Transverse colon (tissue), 4 donors: ENCODE results near the gene ZC3H8. TPM values are rescaled to one million over a fixed set of nuclear protein-coding genes. Genes with fewer than 3 reads are reported as not detected.

Source experiments
- DNase-seq: peaks from one replicate; pipeline ENCODE4 v3.0.0-alpha.2; 2019
- H3K27ac ChIP-seq, 4 donors: fragments of 200-600 bp; sonication (generic); 2 replicates each; pipeline ENCODE4 v1.5.1; 2016 to 2018; ENCODE audit warnings: inconsistent platforms in 4 of 4
- H3K27me3 ChIP-seq: fragments of 200-600 bp; sonication (generic); 2 replicates; pipeline ENCODE4 v1.5.1; 2017; ENCODE audit warnings: inconsistent platforms
- H3K36me3 ChIP-seq, 4 donors: fragments of 200-600 bp; sonication (generic); 2 replicates each; pipeline ENCODE4 v1.5.1; 2017 to 2019; ENCODE audit warnings: inconsistent platforms in 4 of 4
- H3K4me1 ChIP-seq, 4 donors: fragments of 200-600 bp; sonication (generic); 2 replicates each; pipeline ENCODE4 v1.5.1; 2017 to 2020; ENCODE audit warnings: inconsistent platforms in 4 of 4
- H3K4me3 ChIP-seq, 4 donors: fragments of 200-600 bp; sonication (generic); 1 replicate in 1 of 4; 2 replicates in 3 of 4; pipeline versions ENCODE4 v1.5.1 to v1.6.1; 2017 to 2019; ENCODE audit warnings: inconsistent platforms in 4 of 4
- H3K9me3 ChIP-seq, 2 donors: fragments of 200-600 bp; sonication (generic); 2 replicates each; pipeline ENCODE4 v1.5.1; 2017 to 2019; ENCODE audit warnings: inconsistent platforms in 2 of 2
- EP300 ChIP-seq: sonication (generic); formaldehyde crosslinking; IDR thresholded peaks from one replicate; pipeline ENCODE4 v1.6.1; 2017; ENCODE audit warnings: antibody characterized with exemption, low read depth
- POLR2A ChIP-seq: fragments of 450-650 bp; IDR thresholded peaks from one replicate; pipeline ENCODE4 v1.6.1; 2016; ENCODE audit warnings: antibody characterized with exemption, mild to moderate bottlenecking, moderate library complexity
- POLR2AphosphoS5 ChIP-seq, 3 donors: sonication (generic); formaldehyde crosslinking; IDR thresholded peaks; one replicate each; pipeline ENCODE4 v1.6.1; 2016; ENCODE audit warnings: antibody characterized with exemption in 3 of 3
- WGBS, 2 donors: methylation state at CpG; one replicate each; pipeline ENCODE4 v1.1.5; 2018; ENCODE audit warnings: low coverage in 1 of 2; 5-methylcytosine and 5-hydroxymethylcytosine counted together
- in situ Hi-C, 4 donors: fragments of 200-750 bp; cut with MboI; loops; one replicate each; pipeline versions ENCODE4 v1.15.0 to v1.15.1; 2017; ENCODE audit warnings: low sequenced_read_pairs in 3 of 4, low pct_ligation_motif_present in 1 of 4, low pct_unique_long_range_greater_than_20kb in 1 of 4
- intact Hi-C: fragments of 100-400 bp; cut with DNase I; formaldehyde crosslinking; loops from one replicate; pipeline ENCODE4 v1.15.1; 2023; ENCODE audit warnings: low total_unique reads
- total RNA-seq, 4 donors: library from RNA; depleted of rRNA; stranded (reverse); fragments of >200 nt; gene quantifications; one replicate each; pipeline ENCODE4 v1.1.0, GENCODE V29; 2016
- TF ChIP-seq, protein P1 (sequence below), 5 experiments: fragments of 200-600 bp in 3 of 5; fragments of 450-650 bp in 2 of 5; sonication (generic) in 3 of 5; IDR thresholded peaks; 1 replicate in 2 of 5; 2 replicates in 3 of 5; pipeline ENCODE4 v1.5.1; 2016 to 2017; ENCODE audit warnings: antibody characterized with exemption in 5 of 5, inconsistent platforms in 3 of 5, mild to moderate bottlenecking in 2 of 5, moderate library complexity in 1 of 5

The ZC3H8 gene
- total RNA-seq, 4 donors from 2014 or later, result 1.6 to 83.2 (median 12.1) TPM

DNA sequence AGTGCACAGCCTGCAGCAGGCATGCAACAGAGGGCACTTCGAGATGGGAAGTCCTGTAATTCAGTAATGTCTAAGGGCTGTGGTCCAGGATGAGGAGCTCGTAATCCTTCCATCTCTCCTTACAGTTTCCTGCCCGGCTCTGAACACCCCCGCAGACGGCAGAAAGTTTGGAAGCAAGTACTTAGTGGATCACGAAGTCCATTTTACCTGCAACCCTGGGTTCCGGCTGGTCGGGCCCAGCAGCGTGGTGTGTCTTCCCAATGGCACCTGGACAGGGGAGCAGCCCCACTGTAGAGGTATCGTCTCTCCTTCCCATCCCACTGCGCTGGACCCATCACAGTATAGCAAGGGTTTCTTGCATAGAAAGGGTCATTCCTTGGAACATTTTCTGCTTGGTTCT lies 90.0 kb downstream of the ZC3H8 start:
- in situ Hi-C loops, result no loop called here
- no peaks in the 10 kb centered on the region for H3K36me3 ChIP-seq
- intact Hi-C loops, result no loop called here
- no peak overlapping the region for H3K27ac ChIP-seq
- DNase-seq, result no peak
- TF ChIP-seq POLR2A (no peak), EP300 (no peak), POLR2AphosphoS5 (IDR thresholded peaks at IDR 0.05) (no peak)
- TF ChIP-seq, protein P1, sequence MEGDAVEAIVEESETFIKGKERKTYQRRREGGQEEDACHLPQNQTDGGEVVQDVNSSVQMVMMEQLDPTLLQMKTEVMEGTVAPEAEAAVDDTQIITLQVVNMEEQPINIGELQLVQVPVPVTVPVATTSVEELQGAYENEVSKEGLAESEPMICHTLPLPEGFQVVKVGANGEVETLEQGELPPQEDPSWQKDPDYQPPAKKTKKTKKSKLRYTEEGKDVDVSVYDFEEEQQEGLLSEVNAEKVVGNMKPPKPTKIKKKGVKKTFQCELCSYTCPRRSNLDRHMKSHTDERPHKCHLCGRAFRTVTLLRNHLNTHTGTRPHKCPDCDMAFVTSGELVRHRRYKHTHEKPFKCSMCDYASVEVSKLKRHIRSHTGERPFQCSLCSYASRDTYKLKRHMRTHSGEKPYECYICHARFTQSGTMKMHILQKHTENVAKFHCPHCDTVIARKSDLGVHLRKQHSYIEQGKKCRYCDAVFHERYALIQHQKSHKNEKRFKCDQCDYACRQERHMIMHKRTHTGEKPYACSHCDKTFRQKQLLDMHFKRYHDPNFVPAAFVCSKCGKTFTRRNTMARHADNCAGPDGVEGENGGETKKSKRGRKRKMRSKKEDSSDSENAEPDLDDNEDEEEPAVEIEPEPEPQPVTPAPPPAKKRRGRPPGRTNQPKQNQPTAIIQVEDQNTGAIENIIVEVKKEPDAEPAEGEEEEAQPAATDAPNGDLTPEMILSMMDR (IDR thresholded peaks at IDR 0.05), result no peak
- no peak overlapping the region for H3K4me3 ChIP-seq
- H3K27me3 ChIP-seq, result no peaks in the 10 kb centered on the region
- no peaks in the 10 kb centered on the region for H3K4me1 ChIP-seq
- 91 to 96% methylated on average over 9 to 11 of the region's 11 CpGs for WGBS, 2 donors
- H3K9me3 ChIP-seq, result no peaks in the 10 kb centered on the region

DNA sequence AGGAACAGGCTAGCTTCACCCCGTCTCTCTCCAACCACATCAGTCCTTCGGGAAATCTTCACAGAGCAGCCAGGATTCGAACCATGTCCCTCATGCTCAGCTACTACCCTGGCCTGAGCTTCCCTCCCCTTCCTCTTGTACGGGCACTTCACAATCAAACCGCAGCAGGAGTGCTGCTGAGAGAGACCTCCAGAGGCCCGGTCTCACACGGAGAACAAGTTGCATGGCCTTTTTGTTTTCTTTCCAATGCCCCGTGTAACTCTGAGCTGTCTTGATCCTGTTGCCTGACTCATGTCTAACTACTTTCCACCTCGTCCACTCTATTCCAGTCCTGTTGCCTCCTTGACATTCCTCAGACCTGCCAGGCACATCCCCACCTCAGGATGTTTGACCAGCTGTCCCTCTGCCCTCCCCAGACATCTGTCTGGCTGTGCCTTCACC lies 91.3 kb downstream of the ZC3H8 start:
- Histone ChIP-seq H3K27me3 (no peaks in the 10 kb centered on the region), H3K4me3 (no peak overlapping the region), H3K36me3 (no peaks in the 10 kb centered on the region), H3K9me3 (no peaks in the 10 kb centered on the region), H3K27ac (no peak overlapping the region), H3K4me1 (no peaks in the 10 kb centered on the region)
- TF ChIP-seq EP300, result no peak
- TF ChIP-seq, protein P1 (IDR thresholded peaks at IDR 0.05), result no peak
- TF ChIP-seq POLR2A, result no peak
- no peak for TF ChIP-seq POLR2AphosphoS5 (IDR thresholded peaks at IDR 0.05)
- in situ Hi-C loops (no loop called here), intact Hi-C loops (no loop called here)
- no peak for DNase-seq
- 86% methylated on average over 9 of the region's 9 CpGs; no CpG with 5 or more reads in 1 of the 2 donors for WGBS, 2 donors

DNA sequence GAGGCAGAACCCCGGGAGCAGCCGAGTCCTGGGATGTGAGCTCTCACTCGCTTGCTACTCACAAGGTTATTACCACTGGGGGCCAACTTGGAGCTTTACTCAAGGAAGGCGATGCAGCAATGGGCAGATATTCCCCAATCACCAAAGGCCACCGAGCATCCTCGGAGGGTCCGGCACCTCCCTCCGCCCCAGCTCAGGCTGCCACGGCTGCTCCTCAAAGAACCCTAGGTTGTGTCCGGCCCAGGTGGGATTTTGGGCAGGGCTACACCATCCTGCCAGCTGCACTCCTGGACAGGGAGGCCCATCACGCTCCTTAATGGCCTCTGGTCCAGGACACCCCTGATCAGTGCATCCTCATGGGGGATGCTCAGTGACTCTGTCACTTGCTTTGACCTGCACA lies 91.9 kb downstream of the ZC3H8 start:
- TF ChIP-seq POLR2AphosphoS5 (IDR thresholded peaks at IDR 0.05), result no peak
- TF ChIP-seq POLR2A, result no peak
- TF ChIP-seq, protein P1 (IDR thresholded peaks at IDR 0.05), result no peak
- DNase-seq, result no peak
- Histone ChIP-seq H3K4me3 (no peak overlapping the region), H3K36me3 (no peaks in the 10 kb centered on the region), H3K9me3 (no peaks in the 10 kb centered on the region), H3K27me3 (no peaks in the 10 kb centered on the region), H3K27ac (no peak overlapping the region), H3K4me1 (no peaks in the 10 kb centered on the region)
- 92 to 100% methylated on average over 4 to 11 of the region's 11 CpGs for WGBS, 2 donors
- in situ Hi-C loops, result no loop called here
- intact Hi-C loops, result no loop called here

DNA sequence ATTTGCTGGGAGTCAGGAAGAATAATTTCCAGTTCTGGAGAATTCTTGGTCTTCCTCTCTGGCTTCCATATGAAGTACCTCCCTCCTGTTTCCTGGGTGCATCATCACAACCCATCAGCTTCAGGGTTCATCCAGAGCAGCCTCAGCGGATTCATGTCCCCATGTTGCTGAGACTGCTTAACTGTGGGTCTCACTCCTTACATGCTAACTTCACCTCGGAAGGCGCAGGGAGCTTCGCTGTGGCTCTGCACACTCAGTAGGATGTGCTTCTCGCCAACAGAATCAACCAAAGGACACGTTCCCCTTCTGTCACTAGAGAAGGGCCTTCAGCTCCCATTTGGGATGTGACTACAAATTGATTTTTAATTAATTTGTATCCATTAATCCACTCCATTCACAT lies 92.5 kb downstream of the ZC3H8 start:
- Histone ChIP-seq H3K4me1 (no peaks in the 10 kb centered on the region), H3K9me3 (no peaks in the 10 kb centered on the region), H3K27ac (no peak overlapping the region), H3K4me3 (no peak overlapping the region), H3K27me3 (no peaks in the 10 kb centered on the region), H3K36me3 (no peaks in the 10 kb centered on the region)
- TF ChIP-seq, protein P1 (IDR thresholded peaks at IDR 0.05), result no peak
- no peak for TF ChIP-seq POLR2A
- intact Hi-C loops (no loop called here), in situ Hi-C loops (no loop called here)
- whole genome bisulfite sequencing, 2 donors, result 92% methylated on average over 6 of the region's 6 CpGs; no CpG with 5 or more reads in 1 of the 2 donors
- no peak for DNase-seq

Other genes starting within 250 kb of the ZC3H8 start
- 10 to 100 TPM; 21.9 to 74.5 (median 60.7) TPM for gene TMEM87B, start 199.8 kb downstream of the ZC3H8 start, total RNA-seq
- gene FBLN7, start 116.7 kb downstream of the ZC3H8 start, total RNA-seq, result 1 to 10 TPM in 2 of 4 donors, not detected in 2; 1.2 to 2.9 TPM
- 10 to 100 TPM in 1 of 4 donors, 1 to 10 TPM in 3; 2.8 to 13.0 (median 8.5) TPM for gene ZC3H6, start 20.6 kb upstream of the ZC3H8 start, total RNA-seq
- gene RGPD8, start 178.6 kb upstream of the ZC3H8 start, total RNA-seq, result 10 to 100 TPM in 3 of 4 donors, 1 to 10 TPM in 1; 8.0 to 32.4 (median 14.6) TPM
- 10 to 100 TPM in 3 of 4 donors, 1 to 10 TPM in 1; 7.9 to 61.3 (median 16.6) TPM for gene TTL, start 227.1 kb upstream of the ZC3H8 start, total RNA-seq